Esophagus muscularis mucosa (tissue), 3 donors: ENCODE data around the gene NABP1.

Experiments
- EP300 ChIP-seq: sonication (generic); formaldehyde crosslinking; IDR thresholded peaks from one replicate; pipeline ENCODE4 v1.6.1; 2017; ENCODE audit warnings: antibody characterized with exemption
- TF ChIP-seq, protein P1 (sequence below), 3 experiments: fragments of 200-600 bp in 2 of 3; fragments of 450-650 bp in 1 of 3; sonication (generic) in 2 of 3; IDR thresholded peaks; one replicate each; pipeline ENCODE4 v1.5.1; 2017 to 2019; ENCODE audit warnings: antibody characterized with exemption in 3 of 3, mild to moderate bottlenecking in 2 of 3, moderate library complexity in 1 of 3

DNA sequence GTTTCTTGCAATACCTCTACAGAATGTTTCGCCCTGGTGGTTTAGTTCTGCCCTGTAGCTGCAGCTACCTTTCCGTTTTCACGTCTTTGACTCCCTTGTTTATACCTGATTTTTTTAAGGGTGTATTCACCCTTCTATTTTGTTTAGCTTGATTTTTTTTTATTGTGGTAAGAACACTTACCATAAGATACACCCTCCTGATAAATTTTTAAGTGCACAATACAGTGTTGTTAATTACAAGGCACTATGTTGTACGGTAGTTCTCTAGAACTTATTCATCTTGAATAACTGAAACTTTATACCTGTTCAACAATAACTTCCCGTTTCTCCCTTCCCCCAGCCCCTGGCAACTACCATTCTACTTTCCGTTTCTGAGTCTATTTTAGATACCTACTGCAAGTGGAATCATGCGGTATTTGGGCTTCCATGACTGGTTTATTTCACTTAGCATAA, 48.9 kb upstream of the NABP1 start:
- TF ChIP-seq, protein P1, sequence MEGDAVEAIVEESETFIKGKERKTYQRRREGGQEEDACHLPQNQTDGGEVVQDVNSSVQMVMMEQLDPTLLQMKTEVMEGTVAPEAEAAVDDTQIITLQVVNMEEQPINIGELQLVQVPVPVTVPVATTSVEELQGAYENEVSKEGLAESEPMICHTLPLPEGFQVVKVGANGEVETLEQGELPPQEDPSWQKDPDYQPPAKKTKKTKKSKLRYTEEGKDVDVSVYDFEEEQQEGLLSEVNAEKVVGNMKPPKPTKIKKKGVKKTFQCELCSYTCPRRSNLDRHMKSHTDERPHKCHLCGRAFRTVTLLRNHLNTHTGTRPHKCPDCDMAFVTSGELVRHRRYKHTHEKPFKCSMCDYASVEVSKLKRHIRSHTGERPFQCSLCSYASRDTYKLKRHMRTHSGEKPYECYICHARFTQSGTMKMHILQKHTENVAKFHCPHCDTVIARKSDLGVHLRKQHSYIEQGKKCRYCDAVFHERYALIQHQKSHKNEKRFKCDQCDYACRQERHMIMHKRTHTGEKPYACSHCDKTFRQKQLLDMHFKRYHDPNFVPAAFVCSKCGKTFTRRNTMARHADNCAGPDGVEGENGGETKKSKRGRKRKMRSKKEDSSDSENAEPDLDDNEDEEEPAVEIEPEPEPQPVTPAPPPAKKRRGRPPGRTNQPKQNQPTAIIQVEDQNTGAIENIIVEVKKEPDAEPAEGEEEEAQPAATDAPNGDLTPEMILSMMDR (IDR thresholded peaks at IDR 0.05), result no peak
- no peak for TF ChIP-seq EP300
